Hematopoietic multipotent progenitor cell treated with erythropoietin and hydrocortisone succinate and interleukin-3 and kit ligand, for 6 days (in vitro differentiated cells): ENCODE data around the gene FAM13C.

ENCODE experiments used
- DNase-seq: peaks from one replicate; pipeline ENCODE4 v3.0.0-alpha.2; 2015

The FAM13C gene

DNA sequence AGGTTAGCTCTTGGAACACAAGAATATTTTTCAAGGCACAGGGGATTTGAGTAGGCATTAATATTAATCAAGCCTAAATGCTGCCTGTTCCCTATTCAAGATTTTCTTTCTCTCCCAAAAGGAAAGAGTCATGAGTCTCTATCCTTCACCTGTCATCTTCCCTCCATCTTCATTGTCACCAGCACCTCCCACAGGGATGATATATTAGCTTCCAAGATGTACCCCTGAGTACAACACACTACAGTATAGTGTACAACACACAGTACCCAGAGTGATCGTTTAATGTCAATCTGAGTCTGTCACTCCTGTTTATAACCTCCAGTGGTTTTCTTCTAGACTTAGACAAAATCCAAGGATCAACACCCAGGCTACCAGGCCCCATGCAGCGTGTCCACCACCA, 50.1 kb downstream of the FAM13C start:
- DNase-seq: no peak

DNA sequence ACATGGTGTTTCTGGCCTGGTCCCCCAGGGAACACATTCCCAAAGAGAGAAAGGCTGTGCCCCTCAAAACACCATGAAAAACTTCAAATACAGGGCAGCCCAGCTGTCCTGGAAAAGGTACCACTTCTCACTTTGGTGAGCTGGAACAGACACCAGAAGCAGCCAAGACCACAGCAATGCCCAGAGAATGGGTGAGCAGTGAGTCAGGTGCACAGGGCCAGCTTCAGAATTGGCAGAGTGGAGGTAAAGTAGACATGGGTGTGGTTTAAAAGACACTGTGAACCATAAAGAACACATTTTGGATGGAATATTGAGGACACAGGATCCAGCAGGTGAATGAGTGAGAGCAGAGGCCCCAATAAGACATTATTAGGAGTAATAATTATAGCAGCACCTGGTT, 51.3 kb downstream of the FAM13C start:
- DNase-seq: no peak

- DNase-seq: no peak
Observed at GRCh38 chr10:59310324-59310914, 51.9 kb downstream of the FAM13C start.

DNA sequence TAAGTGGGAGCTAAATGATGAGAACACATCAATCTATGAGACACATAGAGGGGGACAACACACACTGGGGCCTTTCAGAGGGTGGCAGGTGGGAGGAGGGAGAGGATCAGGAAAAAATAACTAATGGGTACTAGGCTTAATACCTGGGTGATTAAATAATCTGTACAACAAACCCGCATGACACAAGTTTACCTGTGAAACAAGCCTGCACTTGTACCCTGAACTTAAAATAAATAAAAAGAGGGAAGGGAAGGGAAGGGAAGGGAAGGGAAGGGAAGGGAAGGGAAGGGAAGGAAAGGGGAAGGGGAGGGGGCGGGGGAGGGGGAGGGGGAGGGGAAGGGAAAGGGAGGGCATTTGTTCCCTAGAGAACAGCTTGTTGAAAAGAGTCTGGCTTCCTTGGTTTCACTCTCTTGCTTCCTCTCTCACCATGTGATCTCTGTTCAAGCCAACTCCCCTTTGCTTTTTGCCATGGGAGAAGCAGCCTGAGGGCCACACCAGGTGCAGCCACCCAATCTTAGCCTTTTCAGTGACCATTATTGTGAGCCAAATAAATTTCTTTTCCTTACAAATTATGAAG, 57.7 kb downstream of the FAM13C start:
- no peak for DNase-seq

DNA sequence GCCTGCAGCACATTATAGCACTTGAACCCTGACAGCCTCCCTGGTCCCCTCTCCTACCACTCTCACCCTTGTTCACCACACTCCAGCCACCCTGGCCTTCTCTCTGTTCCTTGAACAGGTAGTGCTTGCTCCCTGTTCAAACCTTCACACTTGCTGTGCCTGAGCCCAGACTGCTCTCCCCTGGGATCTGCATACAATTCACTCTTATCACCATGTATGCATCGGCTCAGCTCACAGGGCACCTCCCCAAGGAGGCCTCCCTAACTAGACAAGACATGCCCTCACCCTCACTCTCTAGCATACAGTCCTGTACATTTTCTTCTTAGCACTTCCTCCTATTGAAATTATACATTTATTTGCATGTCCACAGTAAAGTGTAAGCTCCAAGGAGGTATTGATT, 59.3 kb downstream of the FAM13C start:
- DNase-seq: no peak

- DNase-seq: no peak
Observed at GRCh38 chr10:59302381-59302780, 60.0 kb downstream of the FAM13C start.

DNA sequence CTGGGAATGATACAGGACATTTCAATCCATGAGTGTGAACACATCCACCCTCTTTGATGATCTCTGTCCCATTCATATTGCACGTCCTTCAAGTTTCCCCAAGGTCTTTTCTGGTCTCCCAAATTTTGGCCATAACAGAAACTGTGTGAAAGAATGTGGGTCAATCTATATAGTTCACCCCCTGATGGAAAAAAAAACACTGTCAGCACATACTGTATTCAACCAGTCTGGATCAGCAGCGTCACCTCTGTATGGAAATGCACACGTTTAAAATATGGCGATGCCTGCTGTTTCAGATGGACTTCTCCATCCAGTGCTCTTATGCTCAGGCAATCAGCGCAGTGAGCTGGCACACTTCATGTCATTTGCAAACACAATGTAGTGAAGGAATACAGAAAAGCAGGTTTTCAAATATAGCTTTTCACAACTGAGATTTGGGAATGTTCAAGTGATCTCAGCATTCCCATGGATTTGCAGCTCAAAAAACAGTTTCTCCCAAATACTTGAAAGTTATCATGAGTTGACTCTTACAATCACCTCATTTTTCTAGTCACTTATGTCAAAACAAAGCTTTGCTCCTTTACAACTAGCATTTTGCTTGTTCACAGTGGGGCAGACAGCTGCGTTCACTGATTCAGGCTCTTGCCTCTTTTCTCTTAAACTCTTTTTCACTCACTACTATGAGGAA, 61.1 kb downstream of the FAM13C start:
- no peak for DNase-seq

DNA sequence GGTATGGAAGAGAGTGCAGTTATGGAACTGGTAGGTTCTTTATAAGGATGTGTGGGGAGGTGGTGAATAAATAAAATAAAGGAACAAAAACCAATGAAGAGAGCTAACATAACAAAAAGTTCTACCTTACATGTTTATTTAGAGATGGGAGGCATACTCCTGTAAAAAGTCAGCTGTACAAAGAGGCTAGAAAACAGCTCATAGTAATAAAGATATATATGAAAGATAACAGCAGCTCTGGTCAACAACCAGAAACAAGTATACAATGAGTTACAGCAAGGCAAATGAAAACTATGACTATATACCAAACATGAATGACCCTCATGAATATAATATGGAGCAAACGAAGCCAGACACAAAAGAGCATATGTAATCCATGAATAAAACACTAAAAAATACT, 62.0 kb downstream of the FAM13C start:
- DNase-seq: no peak

GRCh38 chr10:59299933-59300332, 62.4 kb downstream of the FAM13C start:
- no peak for DNase-seq

- peak; percentile 3 for DNase-seq
Observed at GRCh38 chr10:59290448-59290847, 71.9 kb downstream of the FAM13C start.

DNA sequence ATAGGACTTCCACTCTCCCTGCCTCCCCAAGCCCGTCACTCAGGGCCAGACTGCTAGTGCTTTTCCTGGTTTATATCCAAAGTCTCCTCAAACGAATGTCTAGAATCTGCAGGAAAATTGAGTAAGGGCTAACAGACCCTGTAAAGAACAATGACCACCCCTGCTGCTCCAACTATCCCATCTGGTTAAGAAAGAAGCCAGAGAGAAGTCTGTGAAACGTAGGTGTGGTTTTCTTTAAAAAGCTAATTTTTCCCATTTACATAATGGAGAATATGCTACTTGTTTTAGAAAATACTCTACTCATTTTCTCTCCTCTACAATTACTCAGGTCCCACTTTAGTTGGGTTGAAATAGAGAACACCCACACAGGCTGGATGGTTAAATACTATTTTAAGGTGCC, 72.5 kb downstream of the FAM13C start:
- DNase-seq: no peak

GRCh38 chr10:59287587-59288255, 74.6 kb downstream of the FAM13C start:
- DNase-seq: no peak

DNA sequence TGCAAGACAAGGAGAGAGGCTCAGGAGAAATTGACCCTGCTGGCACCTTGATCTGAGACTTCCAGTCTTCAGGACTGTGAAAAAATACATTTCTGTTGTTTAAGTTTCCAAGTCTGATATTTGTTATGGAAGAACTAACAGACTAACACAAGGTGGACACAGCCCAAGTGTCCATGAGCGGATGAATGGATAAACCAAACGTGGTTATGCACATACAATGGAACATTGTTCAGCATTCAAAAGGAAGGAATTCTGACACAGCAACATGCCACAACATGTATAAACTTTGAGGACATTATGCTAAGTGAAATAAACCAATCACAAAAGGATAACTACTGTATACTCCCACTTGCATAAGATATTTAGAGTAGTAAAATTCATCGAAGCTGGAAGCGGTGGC, 76.5 kb downstream of the FAM13C start:
- DNase-seq: no peak

DNA sequence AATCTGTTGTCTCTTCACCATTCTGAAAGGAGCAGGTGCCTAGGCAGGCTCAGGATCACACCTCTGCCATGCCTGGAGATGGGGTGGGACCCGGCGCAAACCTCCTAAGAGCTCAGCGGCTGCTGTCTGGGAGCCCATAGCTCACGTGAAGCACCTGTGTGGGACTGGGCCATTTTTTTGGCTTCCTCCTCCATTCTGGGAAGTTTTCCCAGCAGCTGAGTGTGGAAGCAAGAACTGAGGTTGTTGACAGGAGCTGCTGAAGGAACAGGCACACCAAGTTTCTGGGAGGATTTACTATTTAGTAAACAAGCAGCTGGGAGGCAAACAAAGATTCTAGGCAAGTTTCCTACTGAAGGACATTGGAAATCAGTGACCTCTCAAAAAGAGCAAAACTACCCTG, 77.3 kb downstream of the FAM13C start:
- DNase-seq: no peak

DNA sequence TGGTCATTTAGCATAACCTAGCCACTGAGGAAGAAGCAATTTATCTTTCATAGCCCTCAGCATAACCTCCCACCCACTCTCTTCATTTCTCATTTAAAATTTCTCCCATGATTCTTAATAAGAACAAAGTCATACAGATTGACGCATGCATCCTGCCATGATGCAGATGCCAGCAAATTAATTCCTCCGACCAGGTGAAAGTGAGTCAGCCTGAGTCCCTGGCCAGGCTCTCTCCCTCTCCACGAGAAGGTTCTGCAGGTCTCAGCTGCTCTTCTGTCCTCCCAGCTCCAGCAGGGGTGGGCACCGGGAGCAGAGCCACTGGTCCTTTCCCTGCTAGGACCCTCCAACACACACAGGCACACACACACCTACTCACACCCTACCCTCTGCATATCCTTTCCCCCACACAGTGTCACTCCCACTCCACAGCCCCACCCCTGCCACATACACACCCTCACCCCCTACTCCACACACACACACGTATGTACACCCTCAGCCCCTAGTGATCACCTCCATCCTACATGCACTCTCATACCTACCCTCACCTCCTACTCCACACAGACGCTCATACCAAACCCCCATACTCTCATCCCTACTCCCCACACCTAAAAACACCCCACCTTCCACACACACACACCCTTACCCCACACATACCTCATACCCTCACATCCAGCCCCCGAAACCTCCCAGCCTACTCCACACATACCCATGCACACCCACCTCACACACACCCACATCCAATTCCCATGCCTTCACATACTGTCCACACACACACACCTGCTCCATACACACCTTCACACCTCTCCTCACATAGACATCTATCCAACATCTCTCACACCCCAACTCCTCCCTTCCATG, 78.0 kb downstream of the FAM13C start:
- no peak for DNase-seq

DNA sequence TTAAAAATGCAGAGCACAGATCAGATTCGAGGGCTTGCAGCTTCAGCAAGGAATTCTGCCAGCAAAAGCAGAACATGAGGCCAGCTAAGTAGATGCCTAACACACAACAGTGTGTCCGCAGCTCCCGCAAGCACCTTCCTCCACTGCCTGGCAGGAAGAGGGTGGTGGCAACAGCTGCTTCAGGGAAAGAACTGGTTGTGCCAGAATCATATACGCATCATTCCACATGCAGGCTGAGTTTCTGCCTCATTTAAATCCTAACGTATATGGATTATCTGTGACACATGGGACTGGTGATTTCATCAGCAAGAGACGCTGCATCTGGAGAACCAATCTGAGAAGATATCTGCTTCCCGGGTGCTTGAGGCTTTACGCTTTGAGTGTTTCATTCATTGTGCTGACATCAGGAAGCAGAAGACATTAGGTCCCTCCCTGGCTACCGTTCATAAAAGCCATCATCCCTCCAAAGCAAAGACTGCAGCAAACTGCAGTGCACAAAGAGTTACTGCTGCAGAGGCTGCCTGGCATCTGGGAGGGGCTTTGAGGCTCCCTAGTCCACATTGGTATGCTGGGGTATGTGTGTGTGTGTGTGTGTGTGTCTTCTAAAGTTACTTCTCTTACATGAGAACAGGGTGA, 78.8 kb downstream of the FAM13C start:
- no peak for DNase-seq

DNA sequence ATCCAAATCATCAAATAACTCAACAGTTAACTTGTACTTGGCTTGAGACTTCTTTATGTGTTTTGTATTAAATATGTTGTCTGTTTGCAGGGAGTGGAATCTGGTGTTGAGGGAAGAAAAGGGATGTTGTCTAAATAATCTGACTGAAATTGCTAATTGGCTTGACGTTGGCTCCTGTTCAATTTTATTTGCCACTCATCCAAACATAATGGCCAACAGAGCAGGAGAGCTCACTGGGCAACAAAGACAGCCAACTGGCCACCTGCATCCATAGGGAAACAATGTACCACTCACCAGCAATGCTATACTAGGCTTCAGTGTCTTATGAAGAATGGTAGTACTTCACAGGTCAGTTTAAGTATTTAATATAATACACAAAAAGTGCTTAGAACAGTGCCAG, 80.5 kb downstream of the FAM13C start:
- DNase-seq: no peak

DNA sequence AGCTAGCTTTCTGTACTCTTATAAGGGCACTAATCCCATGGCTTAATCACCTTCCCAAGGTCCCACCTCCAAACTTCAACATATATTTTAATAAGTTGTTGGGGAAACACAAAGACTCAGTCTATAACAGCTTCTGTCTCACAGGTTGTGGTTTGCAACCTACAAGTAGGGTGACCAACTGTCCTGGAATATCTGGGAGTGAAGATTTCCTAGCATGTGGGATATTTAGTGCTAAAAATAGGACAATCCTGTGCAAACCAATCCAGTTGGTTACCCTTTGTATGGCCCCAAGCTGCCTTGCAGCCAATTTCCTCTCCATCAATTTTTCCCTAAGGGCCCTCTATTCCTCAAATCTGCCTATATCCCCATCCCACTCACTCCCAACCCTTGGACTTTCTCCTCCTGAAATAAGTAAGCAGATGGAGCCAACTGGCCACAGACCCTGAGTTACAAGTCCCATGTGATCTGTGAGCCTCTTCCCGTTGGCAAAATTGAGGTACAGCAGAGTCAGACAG, 82.3 kb downstream of the FAM13C start:
- no peak for DNase-seq

GRCh38 chr10:59279476-59279875, 82.9 kb downstream of the FAM13C start:
- no peak for DNase-seq

- DNase-seq: no peak
Observed at GRCh38 chr10:59276919-59277318, 85.4 kb downstream of the FAM13C start.

DNA sequence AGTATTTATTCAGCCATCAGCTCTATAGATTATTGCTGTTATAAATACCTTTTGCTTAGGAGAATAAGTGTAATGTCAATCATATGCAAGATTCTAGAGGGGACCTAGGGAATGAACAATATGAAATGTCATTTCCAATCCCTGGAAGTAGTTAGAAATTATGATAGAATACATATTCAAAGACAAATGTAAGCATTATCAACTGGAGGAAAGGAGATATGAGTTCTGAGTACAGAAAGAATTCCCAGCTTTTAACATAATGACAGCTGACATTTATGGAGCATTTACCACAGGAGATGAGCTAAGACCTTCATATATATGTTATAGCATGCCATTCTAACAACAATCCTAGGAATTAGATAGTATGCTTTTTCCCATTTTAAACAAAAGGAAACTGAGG, 86.2 kb downstream of the FAM13C start:
- DNase-seq: no peak

GRCh38 chr10:59273445-59273844, 88.9 kb downstream of the FAM13C start:
- no peak for DNase-seq
